Hematopoietic multipotent progenitor cell treated with erythropoietin and hydrocortisone succinate and interleukin-3 and kit ligand, for 15 days (in vitro differentiated cells): ENCODE data around the gene CCDC167.

Experiments used
- DNase-seq: peaks from one replicate; pipeline ENCODE4 v3.0.0-alpha.2; 2015; ENCODE audit warnings: low spot score

CCDC167 gene

DNA sequence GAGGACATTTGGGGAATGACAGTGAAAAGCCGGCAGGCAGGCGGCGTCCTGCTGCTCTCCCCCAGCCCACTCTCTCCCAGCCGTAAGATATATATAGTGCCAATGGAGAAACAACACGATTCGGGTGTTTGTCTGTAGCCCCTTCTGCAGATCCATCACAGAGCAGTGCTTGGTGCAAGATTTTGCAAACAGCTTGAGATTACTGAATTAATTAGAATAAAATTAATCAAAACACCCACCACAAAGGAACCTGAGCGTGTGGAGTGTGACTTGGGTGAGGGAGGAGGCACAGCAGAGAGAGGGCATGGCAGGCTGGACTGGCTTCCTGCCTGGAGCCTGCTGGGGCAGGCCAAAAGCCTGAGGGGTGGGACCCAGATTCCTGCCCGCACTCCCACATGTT is 28.8 kb upstream of the CCDC167 start:
- no peak for DNase-seq

DNA sequence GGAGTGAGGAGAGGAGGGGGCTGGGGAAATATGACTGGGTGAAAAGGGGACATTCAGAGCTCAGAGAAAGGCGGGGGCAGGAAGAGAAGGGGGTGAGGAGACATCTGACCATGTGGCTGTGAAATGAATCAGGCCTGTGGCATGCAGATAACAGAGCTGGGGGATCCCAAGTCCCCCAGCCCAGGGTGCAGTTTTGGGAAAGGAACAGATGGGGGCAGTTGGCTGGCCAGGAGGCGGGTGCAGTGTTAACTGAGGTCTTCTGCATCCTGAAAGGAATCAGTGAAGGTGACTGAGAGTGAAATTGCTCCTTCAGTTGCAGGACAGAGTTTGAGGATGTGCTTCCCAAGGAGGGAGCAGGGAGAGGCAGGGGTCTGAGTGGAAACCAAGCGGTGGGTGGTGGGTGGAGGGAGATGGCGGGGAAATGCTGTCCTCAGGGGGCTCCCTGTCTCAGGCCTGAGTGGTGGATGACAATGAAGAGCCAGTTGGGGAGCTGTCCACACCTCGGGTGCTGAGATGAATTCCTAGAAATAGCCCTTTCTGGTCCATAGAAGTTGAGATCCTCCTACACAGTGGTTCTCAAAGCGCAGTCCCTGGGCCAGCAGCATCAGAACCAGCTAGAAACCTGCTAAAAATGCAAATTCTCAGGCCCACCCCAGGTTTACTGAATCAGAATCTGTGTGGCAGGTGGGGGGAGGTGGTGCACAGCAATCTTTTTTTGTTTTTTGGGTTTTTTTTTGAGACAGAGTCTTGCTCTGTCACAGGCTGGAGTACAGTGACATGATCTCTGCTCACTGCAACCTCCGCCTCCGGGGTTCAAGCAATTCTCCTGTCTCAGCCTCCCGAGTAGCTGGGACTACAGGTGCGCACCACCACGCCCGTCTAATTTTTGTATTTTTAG is 26.0 kb upstream of the CCDC167 start:
- no peak for DNase-seq

DNA sequence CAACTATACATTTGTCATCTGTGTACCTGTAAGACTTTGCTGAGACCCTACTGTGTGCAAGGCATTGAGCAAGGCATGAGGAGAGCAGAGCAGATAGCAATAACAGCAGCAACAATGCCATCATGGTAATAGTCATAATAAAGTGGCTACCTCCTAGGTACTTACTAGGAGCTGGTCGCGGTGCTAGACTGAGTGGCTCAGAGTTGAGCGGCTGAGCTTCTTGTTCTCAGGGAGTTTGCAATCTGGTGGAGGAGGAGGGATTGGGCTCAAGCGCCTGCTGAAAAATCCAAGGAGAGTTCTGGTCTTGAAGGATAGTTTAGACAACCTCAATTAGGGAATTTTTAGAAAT is 25.3 kb upstream of the CCDC167 start:
- DNase-seq, result no peak

DNA sequence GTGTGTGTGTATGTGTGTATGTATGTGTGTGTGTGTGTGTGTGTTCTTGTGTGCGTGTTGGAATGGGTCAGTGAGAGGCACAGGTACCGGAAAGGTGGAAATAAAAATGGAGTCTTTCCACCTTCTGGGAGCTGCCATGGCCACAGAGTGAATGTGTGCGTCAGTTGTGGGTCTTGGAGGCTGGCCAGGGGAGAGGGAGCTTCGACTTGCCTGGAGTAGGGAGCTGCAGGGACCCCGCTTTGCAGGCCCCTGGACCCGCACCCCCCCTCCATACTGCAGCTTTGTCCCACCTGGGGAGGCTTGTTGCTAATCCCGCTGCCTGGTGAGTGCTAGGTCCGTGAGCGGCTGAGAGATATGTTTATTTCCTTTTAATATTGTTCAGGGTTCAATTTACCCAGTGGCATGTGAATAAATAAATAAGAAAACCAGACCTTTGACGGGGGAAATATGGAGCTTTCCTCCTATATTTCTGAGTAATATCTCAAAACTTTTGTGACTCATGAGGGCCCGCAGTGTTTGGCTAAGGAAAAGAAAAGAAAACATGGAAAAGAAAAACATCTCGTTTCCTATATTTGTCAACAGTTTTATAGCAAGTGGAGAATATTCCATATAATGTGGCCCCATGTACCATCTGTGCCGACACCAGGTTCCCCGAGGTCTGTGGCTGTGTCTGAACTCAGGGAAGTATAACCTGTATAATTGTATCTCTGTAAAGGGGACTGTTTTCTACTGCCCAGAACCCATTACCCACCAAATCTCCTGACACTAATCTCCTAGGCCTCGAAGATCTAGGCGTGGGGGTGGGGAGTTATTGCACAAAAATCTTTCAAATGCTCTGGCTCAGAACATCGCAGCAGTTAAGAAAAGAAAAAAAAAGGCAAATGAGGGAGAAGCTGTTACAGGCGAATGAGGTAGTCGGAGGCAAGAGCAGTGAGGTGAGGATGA is 24.6 kb upstream of the CCDC167 start:
- no peak for DNase-seq

DNA sequence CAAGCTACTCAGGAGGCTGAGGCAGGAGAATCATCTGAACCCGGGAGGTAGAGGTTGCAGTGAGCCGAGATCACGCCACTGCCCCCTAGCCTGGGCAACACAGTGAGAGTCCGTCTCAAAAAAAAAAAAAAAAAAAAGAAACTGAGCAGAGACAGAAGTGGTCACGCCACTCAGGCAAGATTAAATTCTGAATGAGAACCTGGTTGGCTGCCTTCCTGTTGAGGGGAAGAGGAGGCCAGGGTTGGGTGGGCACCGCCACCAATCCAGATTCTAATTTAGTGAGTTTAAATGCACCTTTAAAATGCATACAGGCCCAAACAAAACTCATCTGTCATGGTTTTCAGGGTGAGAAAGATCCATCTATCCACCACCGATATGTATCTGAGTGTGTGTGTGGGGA is 23.7 kb upstream of the CCDC167 start:
- DNase-seq, result no peak

DNA sequence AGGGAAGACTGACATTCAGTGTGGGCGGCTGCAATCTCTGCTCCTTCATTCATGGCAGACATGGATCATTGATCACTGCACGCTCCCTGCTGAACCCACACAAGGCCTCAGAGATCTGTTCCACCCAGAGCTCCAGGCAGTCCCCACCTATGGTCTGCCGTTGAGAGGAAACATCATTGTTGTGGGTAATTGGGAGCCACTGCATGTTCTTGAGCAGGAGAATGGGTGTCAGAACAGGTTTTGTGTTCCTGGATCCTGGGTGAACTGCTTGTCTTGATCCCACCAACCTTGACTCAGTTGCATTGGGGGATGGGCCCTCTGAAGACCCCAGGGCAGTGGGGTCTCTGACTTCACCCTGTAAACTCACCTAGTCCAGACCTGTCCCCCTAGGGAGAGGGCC is 23.1 kb upstream of the CCDC167 start:
- DNase-seq, result no peak

DNA sequence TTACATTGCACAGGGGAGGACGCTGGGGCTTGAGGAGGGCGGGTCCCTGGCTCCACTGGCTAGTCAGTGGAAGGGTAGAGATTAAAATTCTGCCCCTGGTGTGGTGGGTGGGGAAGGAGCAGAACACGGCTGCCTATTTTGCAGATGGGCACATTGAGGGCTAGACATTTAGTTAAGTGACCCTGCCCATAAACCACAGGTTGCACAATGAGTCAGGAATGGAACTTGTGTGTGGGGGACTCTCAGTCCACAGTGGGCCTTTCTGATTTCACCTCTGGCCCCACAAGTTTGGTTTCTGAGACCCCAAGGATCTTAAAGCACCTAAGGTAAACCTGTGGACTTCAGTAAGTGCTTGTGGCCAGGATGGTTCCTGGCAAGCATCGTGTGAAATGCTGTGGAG is 22.0 kb upstream of the CCDC167 start:
- DNase-seq, result no peak

DNA sequence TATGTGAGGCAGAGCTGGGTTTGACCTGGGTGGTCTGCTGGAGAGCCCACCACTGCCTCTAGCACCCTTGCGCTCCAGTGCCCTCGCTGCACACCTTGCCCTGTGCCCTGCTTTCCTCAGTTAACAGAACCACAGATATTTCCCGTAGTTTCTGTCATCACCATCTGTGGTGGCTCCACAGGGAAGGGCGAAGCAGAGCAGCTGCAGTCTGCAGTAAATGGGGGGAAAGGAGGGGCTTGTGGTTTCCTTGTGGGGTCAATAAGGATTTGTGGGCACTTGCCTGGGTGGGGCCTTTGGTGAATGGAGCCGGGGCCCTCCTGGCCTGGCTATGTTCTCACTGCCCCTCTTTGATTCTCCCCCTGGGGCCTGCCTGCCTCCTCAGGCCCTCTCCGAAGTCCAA is 21.2 kb upstream of the CCDC167 start:
- no peak for DNase-seq

DNA sequence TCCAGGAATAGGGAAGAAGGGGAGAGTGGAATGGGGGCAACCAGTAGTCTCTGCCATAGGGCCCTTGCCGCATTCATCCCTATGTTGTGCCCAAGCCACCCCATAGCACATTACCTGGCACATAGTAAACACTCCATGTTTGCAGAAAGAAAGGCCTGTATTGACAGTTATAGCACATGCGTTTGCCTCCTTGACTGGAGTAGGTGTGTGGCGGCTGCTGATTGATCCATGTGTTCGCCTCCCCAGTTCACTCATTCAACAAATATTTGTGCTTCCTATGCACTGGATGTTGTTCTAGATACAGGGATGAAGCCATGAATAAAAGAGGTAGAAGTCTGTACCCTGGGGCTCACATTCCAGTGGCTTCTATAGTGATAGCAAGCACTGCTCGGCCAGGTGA is 19.8 kb upstream of the CCDC167 start:
- no peak for DNase-seq

DNA sequence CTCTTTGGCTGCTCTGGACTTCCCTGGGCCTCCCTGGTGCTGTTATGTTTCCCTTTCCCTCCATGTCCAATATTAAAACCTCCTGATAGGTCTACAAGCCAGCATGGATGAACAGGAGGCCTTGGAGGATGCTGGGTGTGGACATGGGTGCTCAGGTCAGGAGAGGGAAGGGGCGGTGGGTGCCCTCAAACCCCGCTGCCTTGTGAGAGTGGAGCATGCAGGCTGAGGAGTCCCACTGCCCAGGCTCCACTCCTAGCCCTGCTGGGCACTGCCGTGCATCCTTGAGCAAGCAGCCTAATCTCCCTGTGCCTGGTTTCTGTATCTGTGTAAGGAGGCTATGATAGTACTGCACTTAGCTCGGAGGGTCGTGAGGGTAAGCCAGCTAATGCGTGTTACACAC is 18.4 kb upstream of the CCDC167 start:
- no peak for DNase-seq

DNA sequence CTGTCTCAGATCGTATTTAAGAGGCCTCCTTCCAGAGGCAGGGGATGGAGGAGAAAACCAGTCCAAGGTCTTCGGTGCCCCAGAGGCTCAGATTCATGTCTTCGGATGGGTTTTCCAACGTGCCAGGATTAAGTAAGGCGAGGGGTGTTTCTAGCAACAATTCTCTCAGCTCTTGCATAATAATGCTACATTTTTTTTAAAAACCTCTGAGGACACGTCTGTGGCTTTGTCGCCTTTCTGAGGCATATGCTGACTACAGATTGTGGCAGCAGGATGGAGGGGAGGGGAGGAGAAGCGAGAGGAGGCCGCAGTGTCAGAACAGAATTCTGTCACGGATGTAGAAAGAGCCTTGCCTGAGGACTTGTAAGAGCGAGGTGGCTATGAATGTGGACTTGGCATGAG is 17.7 kb upstream of the CCDC167 start:
- no peak for DNase-seq

DNA sequence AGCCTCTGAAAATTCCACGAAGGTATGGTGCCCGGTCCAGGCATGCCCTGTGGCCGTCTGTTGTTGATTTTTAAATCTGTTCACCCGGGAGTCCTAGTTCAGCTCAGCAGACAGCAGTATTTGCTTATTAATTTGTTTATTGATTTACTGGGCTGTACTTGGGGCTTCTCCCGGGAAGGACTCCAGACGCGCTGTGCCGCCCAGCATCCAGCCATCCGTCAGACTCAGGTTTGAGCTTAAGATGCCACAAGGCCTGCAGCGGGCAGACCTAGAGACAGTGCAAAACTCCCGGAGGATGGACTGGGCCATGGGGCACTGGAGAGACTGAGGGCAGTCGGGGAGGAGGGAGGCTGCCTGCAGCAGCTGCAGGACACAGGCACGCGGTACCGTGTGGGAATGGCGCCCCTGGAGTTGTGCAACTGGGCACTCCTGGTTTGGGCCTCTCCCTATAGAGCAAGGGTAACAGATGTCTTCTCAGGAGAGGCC is 17.3 kb upstream of the CCDC167 start:
- DNase-seq, result no peak

DNA sequence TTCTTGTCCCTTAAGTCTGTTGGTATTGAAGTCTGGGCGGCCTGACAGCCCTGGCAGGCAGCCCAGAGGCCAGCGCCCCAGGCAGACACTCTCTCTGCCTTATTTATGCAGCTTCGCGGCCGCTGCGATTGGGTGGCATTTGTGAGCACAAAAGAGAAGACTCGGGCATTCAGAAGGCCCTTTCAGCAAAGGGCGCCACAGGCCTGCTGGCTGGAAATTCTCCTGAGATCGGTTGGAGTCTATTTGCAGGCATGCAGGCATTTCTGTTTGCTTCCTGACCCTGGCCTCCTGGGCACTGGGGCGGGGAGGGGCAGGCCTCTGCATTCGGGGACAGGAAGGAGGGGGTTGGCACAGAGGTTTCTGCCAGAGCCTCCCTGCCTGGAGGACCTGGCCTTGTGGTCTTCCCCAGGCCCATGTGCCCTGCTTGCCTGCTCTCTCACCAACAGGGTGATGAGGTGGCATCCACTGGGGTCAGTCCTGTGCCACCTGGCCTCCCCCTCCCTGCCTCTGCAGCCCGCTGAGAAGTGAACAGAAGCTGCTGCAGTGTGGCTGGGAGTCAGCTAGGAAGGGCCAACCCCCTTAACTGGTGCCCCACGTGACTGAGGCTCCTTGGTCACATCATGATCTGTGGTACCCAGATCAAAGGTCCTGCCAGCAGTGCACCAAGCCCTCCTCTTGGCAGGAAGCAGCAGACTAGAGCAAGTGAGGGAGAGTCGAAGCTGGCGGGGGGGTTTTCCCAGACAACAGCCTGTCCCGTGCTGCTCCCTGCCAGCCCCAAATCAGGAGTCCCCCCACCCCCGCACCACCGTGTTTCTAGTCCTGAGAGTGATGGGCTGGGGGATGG is 16.6 kb upstream of the CCDC167 start:
- no peak for DNase-seq

DNA sequence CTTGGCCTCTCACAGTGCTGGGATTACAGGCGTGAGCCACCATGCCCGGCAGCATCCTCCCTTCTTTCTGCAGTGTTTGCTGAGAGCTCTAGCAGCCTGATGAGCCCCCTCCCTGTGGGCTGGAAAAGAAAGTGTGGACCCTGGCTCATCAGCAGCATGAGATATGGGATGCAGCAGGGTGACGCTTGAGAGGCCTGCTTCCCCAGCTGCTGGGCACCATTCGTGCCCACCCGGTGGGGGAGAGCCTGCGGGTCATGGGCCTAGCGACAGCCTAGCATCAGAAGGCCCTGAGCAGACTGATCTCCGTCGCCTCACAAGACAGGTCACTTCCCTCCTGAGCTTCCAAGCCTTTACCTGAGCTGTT is 16.0 kb upstream of the CCDC167 start:
- no peak for DNase-seq

DNA sequence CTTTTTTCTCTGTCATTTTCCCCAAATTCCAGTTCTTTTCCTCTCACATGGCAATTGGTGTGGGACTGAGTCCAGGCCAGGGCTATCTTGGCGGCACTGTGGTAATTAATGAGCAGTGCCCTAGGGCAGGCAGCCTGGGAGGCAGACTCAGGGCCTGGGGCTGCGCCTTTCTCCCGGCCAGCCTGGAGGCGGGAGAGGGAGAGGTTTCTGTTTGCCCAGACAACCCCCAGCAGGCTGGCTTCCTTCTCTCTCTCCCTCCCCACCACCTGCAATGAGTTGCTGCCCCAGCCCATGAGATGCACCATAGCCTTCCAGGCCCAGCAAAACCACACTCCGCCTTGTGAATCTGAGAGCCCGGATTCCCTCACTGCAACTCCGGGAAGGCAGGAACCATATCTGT is 15.1 kb upstream of the CCDC167 start:
- DNase-seq, result no peak

DNA sequence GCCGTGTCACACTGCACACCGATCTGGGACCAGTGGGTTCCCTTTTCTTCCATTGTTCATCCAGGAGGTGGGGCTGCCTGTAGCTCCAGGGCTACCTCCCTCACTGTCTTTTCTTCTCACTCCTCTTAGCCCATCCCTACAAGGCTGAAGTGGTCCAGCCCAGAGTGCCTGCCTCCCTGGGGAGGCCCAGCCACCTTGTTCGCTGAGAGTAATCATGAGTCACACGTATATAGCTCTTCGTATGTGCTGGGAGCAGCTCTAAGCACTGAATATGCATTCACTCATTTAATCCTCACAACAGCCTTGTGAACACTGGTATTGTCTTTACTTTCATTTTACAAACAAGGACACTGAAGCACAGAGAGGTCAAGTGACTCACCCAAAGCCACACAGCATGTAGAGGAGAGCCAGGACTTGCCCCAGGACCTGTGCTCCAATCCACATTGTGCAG is 14.7 kb upstream of the CCDC167 start:
- no peak for DNase-seq

DNA sequence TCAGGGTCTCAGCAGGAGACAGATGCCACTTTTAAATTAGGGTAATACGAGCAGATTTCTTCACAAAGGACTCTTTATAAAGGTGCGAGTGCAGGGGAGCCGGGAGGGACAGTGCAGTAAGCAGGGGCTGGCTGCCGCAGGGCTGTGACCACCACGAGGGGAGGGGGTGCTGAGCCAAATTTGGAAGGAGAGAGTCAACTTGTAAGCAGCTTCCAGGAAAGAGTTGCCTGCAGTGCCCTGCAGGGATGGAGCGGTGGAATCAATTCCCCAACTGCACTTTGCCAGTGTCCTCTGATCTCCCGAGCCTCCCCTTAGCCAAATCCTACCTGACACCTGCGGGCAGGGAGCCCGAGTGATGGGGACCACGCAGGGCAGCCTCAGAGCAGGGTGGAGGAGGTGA is 13.9 kb upstream of the CCDC167 start:
- no peak for DNase-seq

DNA sequence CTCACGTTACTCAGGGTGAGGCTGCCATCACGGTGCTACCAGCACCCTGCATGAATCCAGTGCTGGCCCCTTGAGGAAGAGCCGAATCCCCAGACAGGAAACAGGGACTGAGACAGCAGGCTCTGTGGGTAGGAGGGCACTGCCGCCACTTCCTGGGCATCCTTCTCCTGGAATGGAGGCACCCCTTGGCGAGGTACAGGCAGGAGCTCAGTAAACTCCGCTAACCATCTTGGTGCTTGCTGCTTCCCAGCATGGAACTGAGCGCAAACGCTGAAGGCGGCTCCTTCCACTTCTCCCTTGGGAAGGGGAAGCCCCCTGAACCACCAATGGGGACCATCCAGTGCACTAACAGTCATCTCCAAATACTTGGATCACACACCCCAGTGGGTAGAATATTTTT is 13.5 kb upstream of the CCDC167 start:
- no peak for DNase-seq

DNA sequence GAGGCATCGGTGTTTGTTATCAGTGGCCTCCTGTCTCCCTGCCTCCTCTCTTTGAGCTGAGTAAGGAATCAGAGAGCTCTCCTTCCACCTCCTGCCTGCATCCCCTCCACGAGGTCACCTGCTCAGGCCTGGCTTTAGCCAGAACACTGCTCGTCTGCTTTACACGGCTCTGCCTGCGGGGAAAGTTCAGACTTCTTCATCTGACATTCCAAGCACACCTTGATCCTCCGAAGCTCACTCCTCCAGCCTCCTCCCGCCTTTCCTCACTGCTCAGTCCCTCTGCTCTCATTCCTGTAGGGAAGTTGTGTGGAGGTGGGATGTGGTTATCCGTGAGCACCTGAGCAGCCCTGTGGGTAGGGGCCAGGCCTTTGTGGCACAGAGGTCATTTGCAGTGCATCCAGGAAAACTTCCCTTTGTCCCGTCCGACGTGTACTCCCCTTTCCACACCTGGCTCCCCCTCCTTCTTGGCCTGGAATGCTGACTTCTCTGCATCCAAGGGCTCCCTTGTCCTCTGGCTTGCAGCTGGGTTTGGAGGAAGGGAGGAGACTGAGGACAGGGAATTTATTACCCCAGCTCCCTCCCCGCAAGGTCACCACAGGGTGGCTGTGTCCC is 12.8 kb upstream of the CCDC167 start:
- DNase-seq, result no peak

DNA sequence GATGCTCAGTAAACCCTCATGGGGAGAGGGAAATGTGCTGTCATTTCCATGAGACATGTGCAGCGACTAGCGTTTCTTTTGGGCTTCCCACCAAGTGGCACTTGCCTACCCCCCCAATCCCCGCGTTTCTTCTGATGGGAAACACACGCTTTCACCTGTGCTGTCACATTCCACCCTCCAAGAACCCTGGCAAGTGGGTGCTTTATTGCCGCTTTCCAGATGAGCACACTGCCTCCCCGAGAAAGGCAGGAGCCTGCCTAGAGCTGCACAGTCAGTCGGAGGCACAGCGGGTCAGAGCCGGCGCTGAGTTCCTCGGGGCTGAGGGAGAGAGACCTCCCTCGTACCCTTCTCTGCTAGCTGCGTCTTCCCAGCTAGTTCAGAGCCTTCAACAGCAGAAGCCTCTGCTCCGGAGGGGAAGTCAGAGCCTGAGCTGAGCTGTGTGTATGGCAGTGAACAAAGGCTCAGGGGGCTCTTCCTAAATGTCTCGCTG is 12.3 kb upstream of the CCDC167 start:
- no peak for DNase-seq

DNA sequence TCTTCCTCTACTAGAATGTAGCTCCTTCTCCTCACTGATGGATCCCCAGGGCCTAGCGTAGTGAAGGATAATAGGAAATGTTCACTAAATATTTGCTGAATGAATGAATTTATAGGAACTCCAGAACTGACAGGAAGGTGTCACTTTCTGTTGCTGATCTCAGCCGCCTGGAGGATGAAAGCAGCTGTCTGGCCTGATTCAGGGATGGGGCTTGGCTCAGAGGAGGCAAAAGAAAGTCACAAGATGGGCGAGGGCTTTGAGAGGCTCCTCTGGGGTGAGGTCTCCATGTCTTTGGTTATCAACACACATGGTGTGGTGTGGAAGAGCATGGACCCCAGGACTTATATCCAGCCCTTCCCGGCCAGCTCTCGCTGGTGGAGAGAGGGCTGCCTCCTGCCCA is 11.5 kb upstream of the CCDC167 start:
- DNase-seq, result no peak
